Mesendoderm (in vitro differentiated cells): Measurements from ENCODE around the gene CAMTA1.

Source experiments
- DNase-seq: peaks from one replicate; pipeline ENCODE4 v3.0.0; 2013
- H2AK5ac ChIP-seq: 2 replicates; pipeline ENCODE4 v1.6.1; 2013; ENCODE audit warnings: low read length, inconsistent platforms
- H2BK120ac ChIP-seq: 2 replicates; pipeline ENCODE4 v1.6.1; 2013; ENCODE audit warnings: low read depth, mild to moderate bottlenecking, low read length, moderate library complexity, mixed read lengths
- H2BK15ac ChIP-seq: replicated peaks from 2 replicates; pipeline ENCODE4 v1.6.1; 2013; ENCODE audit warnings: low read depth, mild to moderate bottlenecking, moderate library complexity
- H2BK5ac ChIP-seq: 2 replicates; pipeline ENCODE4 v1.6.1; 2013; ENCODE audit warnings: low read length, inconsistent platforms
- H3K18ac ChIP-seq: 2 replicates; pipeline ENCODE4 v1.6.1; 2013; ENCODE audit warnings: mild to moderate bottlenecking, low read length, mixed read lengths
- H3K23ac ChIP-seq: one replicate; pipeline ENCODE4 v1.6.1; 2013; ENCODE audit warnings: low read length
- H3K27ac ChIP-seq: 2 replicates; pipeline ENCODE4 v1.5.1; 2013; ENCODE audit warnings: low read depth, mild to moderate bottlenecking, inconsistent platforms, low read length, moderate library complexity
- H3K27me3 ChIP-seq: 2 replicates; pipeline ENCODE4 v1.6.1; 2013; ENCODE audit warnings: low read length, control low read depth, mild to moderate bottlenecking, inconsistent platforms; ENCODE audit not compliant: insufficient read depth, poor library complexity
- H3K36me3 ChIP-seq: 2 replicates; pipeline ENCODE4 v1.6.1; 2013; ENCODE audit warnings: low read length, inconsistent platforms; ENCODE audit not compliant: control insufficient read depth, insufficient read depth
- H3K4ac ChIP-seq: one replicate; pipeline ENCODE4 v1.6.1; 2013; ENCODE audit warnings: low read depth, mild to moderate bottlenecking, low read length, moderate library complexity
- H3K4me1 ChIP-seq: 2 replicates; pipeline ENCODE4 v1.6.1; 2013; ENCODE audit warnings: low read depth, low read length, inconsistent platforms; ENCODE audit not compliant: control insufficient read depth
- H3K4me2 ChIP-seq: 2 replicates; pipeline ENCODE4 v1.6.1; 2013; ENCODE audit warnings: low read length
- H3K4me3 ChIP-seq: 2 replicates; pipeline ENCODE4 v1.5.1; 2013; ENCODE audit warnings: mild to moderate bottlenecking, low read length
- H3K56ac ChIP-seq: one replicate; pipeline ENCODE4 v1.6.1; 2013; ENCODE audit warnings: low read length
- H3K79me1 ChIP-seq: 2 replicates; pipeline ENCODE4 v1.6.1; 2013; ENCODE audit warnings: low read length, inconsistent platforms
- H3K79me2 ChIP-seq: 2 replicates; pipeline ENCODE4 v1.6.1; 2013; ENCODE audit warnings: mild to moderate bottlenecking, low read length; ENCODE audit not compliant: control insufficient read depth, insufficient read depth
- H3K9ac ChIP-seq: 2 replicates; pipeline ENCODE4 v1.6.1; 2013; ENCODE audit warnings: low read length, inconsistent platforms
- H4K5ac ChIP-seq: one replicate; pipeline ENCODE4 v1.6.1; 2013; ENCODE audit warnings: low read length
- H4K8ac ChIP-seq: one replicate; pipeline ENCODE4 v1.6.1; 2013; ENCODE audit warnings: low read depth, mild to moderate bottlenecking, control low read depth, low read length, moderate library complexity
- WGBS: extraction: QIAGEN DNeasy Blood & Tissue Kit; methylation state at CpG from one replicate; pipeline ENCODE4 v1.1.7; 2013; ENCODE audit warnings: low lambda C conversion rate, missing lambda C conversion rate; ENCODE audit not compliant: insufficient coverage; ENCODE audit errors: extremely low coverage; 5-methylcytosine and 5-hydroxymethylcytosine counted together

Gene CAMTA1

DNA sequence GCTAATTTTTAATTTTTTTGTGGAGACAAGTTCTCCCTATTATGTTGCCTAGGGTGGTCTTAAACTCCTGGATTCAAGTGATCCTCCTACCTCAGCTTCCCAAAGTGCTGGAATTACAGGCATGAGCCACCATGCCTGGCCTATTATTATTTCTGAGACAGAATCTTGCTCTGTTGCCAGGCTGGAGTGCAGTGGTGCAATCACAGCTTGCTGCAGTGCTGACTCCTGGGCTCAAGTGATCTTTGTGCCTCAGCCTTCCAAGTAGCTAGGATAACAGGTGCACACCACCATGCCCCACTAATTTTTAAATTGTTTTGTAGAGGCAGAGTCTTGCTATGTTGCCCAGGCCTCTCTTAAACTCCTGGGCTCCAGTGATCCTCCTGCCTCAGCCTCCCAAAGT, 196.3 kb downstream of the CAMTA1 start:
- no peak overlapping the region for H3K27ac ChIP-seq
- H2BK15ac ChIP-seq = no peak overlapping the region
- no peak overlapping the region for H3K9ac ChIP-seq
- no peaks in the 10 kb centered on the region for H3K79me1 ChIP-seq
- H3K36me3 ChIP-seq = no peaks in the 10 kb centered on the region
- H3K56ac ChIP-seq = no peak overlapping the region
- H4K5ac ChIP-seq = no peak overlapping the region
- H2BK120ac ChIP-seq = no peak overlapping the region
- H3K4ac ChIP-seq = no peak overlapping the region
- no peak overlapping the region for H3K4me2 ChIP-seq
- no peak overlapping the region for H3K4me3 ChIP-seq
- peaks cover 6% of the 10 kb centered on the region for H3K4me1 ChIP-seq
- H2BK5ac ChIP-seq = no peak overlapping the region
- no peaks in the 10 kb centered on the region for H3K79me2 ChIP-seq
- no peak overlapping the region for H3K18ac ChIP-seq
- H4K8ac ChIP-seq = no peak overlapping the region
- no peak overlapping the region for H3K23ac ChIP-seq
- H3K27me3 ChIP-seq = no peaks in the 10 kb centered on the region
- H2AK5ac ChIP-seq = no peak overlapping the region
- no peak for DNase-seq

DNA sequence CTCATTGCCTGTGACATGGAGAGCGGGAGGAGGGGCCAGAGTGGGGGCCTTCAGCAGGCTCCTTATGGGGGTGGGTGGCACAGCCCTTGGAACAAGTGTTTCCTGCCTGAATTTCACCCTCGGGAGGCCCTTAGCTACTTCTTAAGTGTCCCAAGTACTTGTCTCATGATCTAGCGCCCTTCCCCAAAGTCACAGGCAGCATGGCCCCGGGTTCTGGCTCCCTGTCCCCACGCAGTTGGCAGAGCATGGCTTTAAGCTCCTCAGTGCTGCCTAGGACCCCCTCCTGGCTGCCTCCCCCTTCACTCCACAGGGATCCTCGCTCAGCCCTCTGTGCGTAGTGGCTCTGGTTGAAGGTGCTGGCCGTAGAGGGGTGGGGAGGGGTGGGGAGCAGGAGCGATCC, 197.2 kb downstream of the CAMTA1 start:
- no peak overlapping the region for H3K4me2 ChIP-seq
- no peak overlapping the region for H3K9ac ChIP-seq
- H3K27me3 ChIP-seq = no peaks in the 10 kb centered on the region
- no peak overlapping the region for H3K18ac ChIP-seq
- H3K4me1 ChIP-seq = peaks cover 6% of the 10 kb centered on the region
- no peak for DNase-seq
- H3K36me3 ChIP-seq = no peaks in the 10 kb centered on the region
- no peak overlapping the region for H3K56ac ChIP-seq
- H3K79me1 ChIP-seq = no peaks in the 10 kb centered on the region
- H2BK15ac ChIP-seq = no peak overlapping the region
- H2AK5ac ChIP-seq = no peak overlapping the region
- H4K5ac ChIP-seq = no peak overlapping the region
- no peak overlapping the region for H2BK120ac ChIP-seq
- H3K4me3 ChIP-seq = no peak overlapping the region
- H2BK5ac ChIP-seq = no peak overlapping the region
- no peak overlapping the region for H4K8ac ChIP-seq
- no peak overlapping the region for H3K4ac ChIP-seq
- H3K23ac ChIP-seq = no peak overlapping the region
- H3K27ac ChIP-seq = no peak overlapping the region
- H3K79me2 ChIP-seq = no peaks in the 10 kb centered on the region
- no CpG with 5 or more reads among the region's 9 CpGs for WGBS

DNA sequence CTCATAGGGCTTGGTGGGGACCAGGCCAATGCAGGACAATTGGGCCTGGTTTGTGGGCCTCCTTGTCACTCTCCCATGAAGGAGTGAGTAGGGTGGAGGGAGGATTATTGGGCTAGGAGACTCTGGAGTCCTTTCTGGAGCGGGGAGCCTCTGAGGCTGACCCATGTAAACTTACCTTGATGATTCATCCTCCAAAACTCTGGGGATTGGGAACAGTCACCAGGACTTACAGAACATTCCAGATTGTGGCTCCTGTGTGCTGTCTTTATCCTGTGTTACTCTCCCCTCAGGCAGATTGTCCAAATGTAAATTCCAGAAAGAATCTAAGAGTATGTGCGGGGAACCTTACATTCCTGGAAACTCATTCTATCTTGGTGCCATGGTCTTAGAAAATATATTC, 197.6 kb downstream of the CAMTA1 start:
- Histone ChIP-seq H4K5ac (no peak overlapping the region), H3K23ac (no peak overlapping the region), H3K4me3 (no peak overlapping the region), H3K9ac (no peak overlapping the region), H3K79me2 (no peaks in the 10 kb centered on the region), H2BK120ac (no peak overlapping the region), H2BK15ac (no peak overlapping the region), H3K18ac (no peak overlapping the region), H2BK5ac (no peak overlapping the region), H3K4me1 (peaks cover 6% of the 10 kb centered on the region), H3K79me1 (no peaks in the 10 kb centered on the region), H3K56ac (no peak overlapping the region), H3K27ac (no peak overlapping the region), H2AK5ac (no peak overlapping the region), H3K4ac (no peak overlapping the region), H3K36me3 (no peaks in the 10 kb centered on the region), H4K8ac (no peak overlapping the region), H3K4me2 (no peak overlapping the region), H3K27me3 (no peaks in the 10 kb centered on the region)
- no CpG with 5 or more reads among the region's 2 CpGs for WGBS
- peak; percentile 54 for DNase-seq

DNA sequence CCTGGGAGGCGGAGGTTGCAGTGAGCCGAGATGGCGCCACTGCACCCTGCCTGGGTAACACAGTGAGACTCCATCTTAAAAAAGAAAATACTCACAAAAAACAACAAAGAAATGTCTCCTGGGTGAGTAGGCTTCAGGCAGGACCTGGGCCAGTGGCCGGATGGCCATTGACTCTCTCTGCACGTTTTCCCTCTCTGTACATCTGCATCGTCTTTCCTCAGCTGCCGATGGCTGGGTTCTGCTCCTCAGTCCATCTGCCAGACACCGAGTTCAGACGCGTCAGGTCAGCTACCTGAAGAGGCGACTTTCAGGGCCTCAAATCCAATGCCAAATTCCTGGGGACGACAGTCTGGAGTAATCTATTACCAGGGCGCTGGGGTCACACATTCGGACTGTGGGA, 199.3 kb downstream of the CAMTA1 start:
- H3K4me3 ChIP-seq = no peak overlapping the region
- H2BK15ac ChIP-seq = no peak overlapping the region
- no peak overlapping the region for H2BK120ac ChIP-seq
- no peak for DNase-seq
- no peak overlapping the region for H3K18ac ChIP-seq
- H4K8ac ChIP-seq = no peak overlapping the region
- H2BK5ac ChIP-seq = no peak overlapping the region
- H3K4ac ChIP-seq = no peak overlapping the region
- H3K27me3 ChIP-seq = no peaks in the 10 kb centered on the region
- no peaks in the 10 kb centered on the region for H3K79me1 ChIP-seq
- no peaks in the 10 kb centered on the region for H3K36me3 ChIP-seq
- H4K5ac ChIP-seq = no peak overlapping the region
- no peak overlapping the region for H3K23ac ChIP-seq
- no CpG with 5 or more reads among the region's 14 CpGs for WGBS
- no peak overlapping the region for H3K4me2 ChIP-seq
- H3K79me2 ChIP-seq = no peaks in the 10 kb centered on the region
- H3K4me1 ChIP-seq = peaks cover 4% of the 10 kb centered on the region
- H3K9ac ChIP-seq = no peak overlapping the region
- no peak overlapping the region for H2AK5ac ChIP-seq
- no peak overlapping the region for H3K56ac ChIP-seq
- H3K27ac ChIP-seq = no peak overlapping the region

DNA sequence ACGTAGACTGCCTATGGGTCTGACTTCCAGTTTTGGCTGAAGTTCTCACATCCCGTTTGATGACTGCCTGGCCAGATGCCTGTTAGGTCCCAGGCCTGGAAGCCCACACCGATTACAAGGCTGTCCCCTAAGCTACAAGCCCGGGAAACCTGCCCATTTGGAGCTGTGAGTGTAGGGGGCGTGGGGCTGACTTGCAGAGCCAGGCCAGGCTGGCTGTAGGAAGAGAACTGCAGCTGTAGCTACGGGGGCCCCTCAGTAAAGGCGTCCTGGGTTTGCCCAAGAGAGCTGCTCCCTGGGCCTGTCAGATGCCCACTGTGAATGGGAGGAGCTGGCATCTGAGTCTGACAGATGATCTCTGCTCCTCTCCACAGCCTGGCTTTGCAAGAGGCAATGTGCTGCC, 199.7 kb downstream of the CAMTA1 start:
- Histone ChIP-seq H3K27me3 (no peaks in the 10 kb centered on the region), H3K4me1 (peaks cover 2% of the 10 kb centered on the region), H3K23ac (no peak overlapping the region), H3K4me2 (no peak overlapping the region), H3K4me3 (no peak overlapping the region), H2BK120ac (no peak overlapping the region), H3K36me3 (no peaks in the 10 kb centered on the region), H3K79me2 (no peaks in the 10 kb centered on the region), H2AK5ac (no peak overlapping the region), H3K79me1 (no peaks in the 10 kb centered on the region), H3K4ac (no peak overlapping the region), H2BK15ac (no peak overlapping the region), H4K8ac (no peak overlapping the region), H3K18ac (no peak overlapping the region), H3K9ac (no peak overlapping the region), H2BK5ac (no peak overlapping the region), H3K27ac (no peak overlapping the region), H3K56ac (peak overlapping the region; percentile 25), H4K5ac (no peak overlapping the region)
- WGBS = no CpG with 5 or more reads among the region's 7 CpGs
- no peak for DNase-seq

DNA sequence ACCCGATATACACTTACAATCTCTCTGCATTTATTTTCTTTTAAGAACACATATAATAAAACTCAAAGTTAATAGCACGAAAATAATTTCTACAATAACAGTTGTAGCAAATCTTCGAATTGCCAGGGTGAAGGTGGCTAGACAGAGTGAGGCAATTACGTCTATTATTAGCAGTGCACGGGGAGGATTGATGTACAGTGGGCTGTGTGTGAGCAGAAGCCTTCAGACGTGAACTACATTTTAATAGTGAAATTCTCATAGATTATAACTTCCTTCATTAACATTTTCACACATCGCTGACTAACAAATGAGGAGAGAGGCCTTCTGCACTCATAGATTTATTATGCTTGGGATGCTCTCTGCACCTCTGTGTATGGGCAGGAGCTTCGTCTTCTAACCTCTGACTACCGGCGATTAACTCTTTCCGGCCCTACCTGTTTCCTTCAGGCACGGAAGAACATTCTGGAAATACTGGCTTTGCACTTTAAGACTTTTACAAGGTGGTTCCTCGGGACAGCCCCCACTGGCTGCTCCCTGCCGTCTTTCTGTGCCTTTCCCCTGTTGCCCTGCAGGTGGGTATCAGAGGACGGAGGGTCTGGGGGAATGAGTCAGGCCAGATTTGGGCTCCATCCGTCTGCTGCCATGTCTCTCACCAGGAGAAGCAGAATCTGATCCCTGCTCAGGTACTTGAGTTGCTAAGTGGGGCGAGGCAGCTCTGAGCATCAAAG, 200.5 kb downstream of the CAMTA1 start:
- Histone ChIP-seq H3K79me1 (no peaks in the 10 kb centered on the region), H2BK120ac (no peak overlapping the region), H3K4me1 (peaks cover 2% of the 10 kb centered on the region), H2BK15ac (no peak overlapping the region), H3K18ac (no peak overlapping the region), H2AK5ac (no peak overlapping the region), H3K9ac (no peak overlapping the region), H3K36me3 (no peaks in the 10 kb centered on the region), H3K27me3 (no peaks in the 10 kb centered on the region), H3K4ac (no peak overlapping the region), H4K5ac (no peak overlapping the region), H3K79me2 (no peaks in the 10 kb centered on the region), H2BK5ac (no peak overlapping the region), H3K56ac (no peak overlapping the region), H3K4me3 (no peak overlapping the region), H3K23ac (no peak overlapping the region), H3K4me2 (no peak overlapping the region), H4K8ac (no peak overlapping the region), H3K27ac (no peak overlapping the region)
- WGBS = 100% methylated on average over 1 of the region's 17 CpGs
- DNase-seq = no peak
